Omental fat pad (tissue), 4 donors: ENCODE measurements around the gene KCTD20. TPM values are rescaled to one million over a fixed set of nuclear protein-coding genes. Genes with fewer than 3 reads are reported as not detected.
"Not testable (repeated sequence)": the region's sequence is repeated elsewhere in the genome, so short reads cannot be mapped to it uniquely, and the experiment has no call there.

Experiments
- ATAC-seq: fragments of 150-250 bp; one replicate; pipeline ENCODE4 v1.9.1; 2016; ENCODE audit warnings: mild to moderate bottlenecking, moderate library complexity; ENCODE audit not compliant: low FRiP score
- DNase-seq: peaks from one replicate; pipeline ENCODE4 v3.0.0-alpha.2; 2019; ENCODE audit warnings: low spot score
- total RNA-seq, 4 donors: library from RNA; depleted of rRNA; stranded (reverse); fragments of >200 nt; gene quantifications; one replicate each; pipeline ENCODE4 v1.1.0, GENCODE V29; 2016
- TF ChIP-seq, protein P1 (sequence below), 3 donors: fragments of 450-650 bp; IDR thresholded peaks; one replicate each; pipeline ENCODE4 v1.5.1; 2016 to 2017; ENCODE audit warnings: antibody characterized with exemption in 3 of 3, mild to moderate bottlenecking in 3 of 3, moderate library complexity in 2 of 3

KCTD20 gene
- total RNA-seq, 4 donors from 2014 or later, result 80.9 to 117 (median 89.4) TPM

DNA sequence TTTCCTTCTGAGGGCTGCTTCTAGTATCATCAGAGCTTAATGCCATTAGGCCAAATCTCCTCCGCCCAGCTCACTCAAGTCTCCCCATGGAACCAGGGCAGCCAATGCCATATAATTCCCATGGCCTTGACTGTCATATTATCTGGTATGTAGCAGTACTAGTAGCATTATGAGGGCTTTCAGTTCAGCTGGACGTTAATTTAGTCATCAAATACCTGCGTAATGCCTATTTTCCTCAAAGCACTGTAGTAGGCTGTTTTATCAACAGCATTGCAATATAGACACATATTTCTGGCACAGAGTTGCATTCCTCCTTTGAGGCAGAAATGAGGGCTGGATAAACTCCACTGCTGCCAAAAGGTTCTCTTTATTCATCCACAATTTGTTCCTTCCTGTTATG, 1.7 kb downstream of the KCTD20 start:
- ATAC-seq (peak; percentile 61), DNase-seq (no peak)
- TF ChIP-seq, protein P1, sequence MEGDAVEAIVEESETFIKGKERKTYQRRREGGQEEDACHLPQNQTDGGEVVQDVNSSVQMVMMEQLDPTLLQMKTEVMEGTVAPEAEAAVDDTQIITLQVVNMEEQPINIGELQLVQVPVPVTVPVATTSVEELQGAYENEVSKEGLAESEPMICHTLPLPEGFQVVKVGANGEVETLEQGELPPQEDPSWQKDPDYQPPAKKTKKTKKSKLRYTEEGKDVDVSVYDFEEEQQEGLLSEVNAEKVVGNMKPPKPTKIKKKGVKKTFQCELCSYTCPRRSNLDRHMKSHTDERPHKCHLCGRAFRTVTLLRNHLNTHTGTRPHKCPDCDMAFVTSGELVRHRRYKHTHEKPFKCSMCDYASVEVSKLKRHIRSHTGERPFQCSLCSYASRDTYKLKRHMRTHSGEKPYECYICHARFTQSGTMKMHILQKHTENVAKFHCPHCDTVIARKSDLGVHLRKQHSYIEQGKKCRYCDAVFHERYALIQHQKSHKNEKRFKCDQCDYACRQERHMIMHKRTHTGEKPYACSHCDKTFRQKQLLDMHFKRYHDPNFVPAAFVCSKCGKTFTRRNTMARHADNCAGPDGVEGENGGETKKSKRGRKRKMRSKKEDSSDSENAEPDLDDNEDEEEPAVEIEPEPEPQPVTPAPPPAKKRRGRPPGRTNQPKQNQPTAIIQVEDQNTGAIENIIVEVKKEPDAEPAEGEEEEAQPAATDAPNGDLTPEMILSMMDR (IDR thresholded peaks at IDR 0.05), result no peak

DNA sequence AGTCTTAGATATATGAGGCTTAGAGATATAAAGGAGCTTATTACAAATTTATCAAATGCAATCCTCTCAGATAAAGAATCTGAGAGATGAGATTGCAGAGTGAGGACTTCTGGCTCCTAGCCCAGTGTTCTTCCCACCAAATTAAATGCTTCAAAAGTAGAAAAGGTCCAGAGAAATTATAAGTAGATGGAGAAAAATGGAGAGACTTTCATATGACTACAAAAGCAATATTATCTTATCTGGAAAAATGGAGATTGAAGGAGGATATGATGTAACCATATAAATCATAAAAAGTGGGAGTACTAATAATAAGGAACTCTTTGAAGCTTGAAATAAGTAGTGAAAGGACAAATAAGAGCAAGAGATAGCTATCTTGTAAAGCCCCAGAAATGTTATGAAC, 2.8 kb downstream of the KCTD20 start:
- DNase-seq (no peak), ATAC-seq (no peak)
- TF ChIP-seq, protein P1 (IDR thresholded peaks at IDR 0.05), result no peak

DNA sequence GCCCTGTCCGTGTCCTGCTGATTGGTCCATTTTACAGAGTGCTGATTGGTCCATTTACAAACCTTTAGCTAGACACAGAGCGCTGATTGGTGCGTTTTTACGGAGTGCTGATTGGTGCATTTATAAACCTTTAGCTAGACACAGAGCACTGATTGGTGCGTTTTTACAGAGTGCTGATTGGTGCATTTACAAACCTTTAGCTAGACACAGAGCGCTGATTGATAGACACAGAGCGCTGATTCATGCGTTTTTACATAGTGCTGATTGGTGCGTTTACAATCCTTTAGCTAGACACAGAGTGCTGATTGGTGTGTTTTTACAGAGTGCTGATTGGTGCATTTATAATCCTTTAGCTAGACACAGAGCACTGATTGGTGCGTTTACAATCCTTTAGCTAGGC, 6.4 kb downstream of the KCTD20 start:
- ATAC-seq, DNase-seq: not testable (repeated sequence)

DNA sequence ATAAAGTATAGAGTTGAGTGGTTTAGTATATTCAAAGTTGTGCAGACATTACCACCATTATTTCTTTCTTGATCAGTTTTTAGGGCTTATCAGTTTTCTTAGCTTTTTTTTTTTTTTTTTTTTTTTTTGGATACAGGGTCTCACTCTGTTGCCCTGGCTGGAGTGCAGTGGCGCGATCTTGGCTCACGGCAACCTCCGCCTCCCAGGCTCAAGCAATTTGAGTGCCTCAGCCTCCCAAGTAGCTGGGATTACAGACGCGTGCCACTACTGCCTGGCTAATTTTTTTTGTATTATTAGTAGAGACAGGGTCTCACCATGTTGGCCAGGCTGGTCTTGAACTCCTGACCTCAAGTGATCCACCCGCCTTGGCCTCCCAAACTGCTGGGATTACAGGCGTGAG, 10.1 kb downstream of the KCTD20 start:
- DNase-seq, ATAC-seq: not testable (repeated sequence)

DNA sequence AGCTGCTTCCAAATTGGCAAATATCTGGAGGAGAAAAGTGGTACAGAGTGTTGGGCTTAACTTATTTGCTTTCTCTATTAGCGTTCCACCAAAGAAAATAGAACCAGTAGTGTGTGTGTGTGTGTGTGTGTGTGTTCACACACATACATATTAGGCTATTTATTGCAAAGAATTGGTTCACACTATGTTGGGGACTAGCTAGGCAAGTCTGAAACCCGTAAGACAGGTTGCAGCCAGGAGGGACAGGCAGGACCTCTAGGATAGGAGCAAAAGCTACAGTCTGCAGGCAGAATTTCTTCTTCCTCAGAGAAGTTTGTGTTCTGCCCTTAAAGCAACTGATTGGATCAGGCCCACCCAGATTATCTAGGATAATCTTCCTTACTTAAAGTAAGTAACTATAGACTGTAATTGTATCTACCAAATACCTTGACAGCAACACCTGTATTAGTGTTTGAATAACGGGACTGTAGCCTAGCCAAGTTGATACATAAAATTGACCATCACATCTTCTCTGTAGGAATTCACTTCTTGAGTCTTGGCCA, 12.8 kb downstream of the KCTD20 start:
- TF ChIP-seq, protein P1 (IDR thresholded peaks at IDR 0.05), result no peak
- no peak for ATAC-seq
- DNase-seq, result no peak

DNA sequence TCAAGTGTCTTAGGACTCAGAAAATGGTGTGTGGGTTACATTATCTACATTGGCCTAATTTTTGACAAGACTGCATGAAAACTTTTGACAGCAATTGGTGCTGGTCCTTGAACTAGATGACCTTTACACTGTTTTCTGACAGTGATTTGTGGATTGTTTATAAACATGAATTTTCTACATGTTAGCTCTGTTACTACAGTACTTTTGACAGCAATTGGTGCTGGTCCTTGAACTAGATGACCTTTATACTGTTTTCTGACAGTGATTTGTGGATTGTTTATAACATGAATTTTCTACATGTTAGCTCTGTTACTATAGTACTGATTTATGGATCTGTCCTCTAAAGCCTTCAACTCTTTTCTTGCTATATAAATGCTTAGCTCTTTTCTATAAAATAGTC, 16.7 kb downstream of the KCTD20 start:
- DNase-seq, result no peak
- TF ChIP-seq, protein P1 (IDR thresholded peaks at IDR 0.05), result no peak
- no peak for ATAC-seq

DNA sequence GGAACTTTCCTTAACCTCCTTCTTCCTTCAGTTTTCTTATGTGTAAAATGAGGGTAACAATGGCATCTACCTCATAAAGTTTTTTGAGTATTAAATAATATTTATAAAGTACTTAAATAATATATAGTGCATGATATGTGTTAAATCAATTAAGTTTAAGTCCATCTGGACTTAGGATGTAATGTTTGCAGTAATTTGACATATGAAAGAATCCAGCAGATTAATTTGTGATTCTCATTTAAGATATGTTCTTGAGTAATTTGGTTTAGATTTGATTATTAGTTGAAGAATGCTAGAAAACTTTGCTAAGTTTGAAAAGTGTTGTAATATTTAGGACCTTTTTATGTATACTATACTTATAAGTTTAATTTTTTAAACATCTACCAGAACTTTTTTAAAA, 18.1 kb downstream of the KCTD20 start:
- TF ChIP-seq, protein P1 (IDR thresholded peaks at IDR 0.05), result no peak
- ATAC-seq (no peak), DNase-seq (no peak)

DNA sequence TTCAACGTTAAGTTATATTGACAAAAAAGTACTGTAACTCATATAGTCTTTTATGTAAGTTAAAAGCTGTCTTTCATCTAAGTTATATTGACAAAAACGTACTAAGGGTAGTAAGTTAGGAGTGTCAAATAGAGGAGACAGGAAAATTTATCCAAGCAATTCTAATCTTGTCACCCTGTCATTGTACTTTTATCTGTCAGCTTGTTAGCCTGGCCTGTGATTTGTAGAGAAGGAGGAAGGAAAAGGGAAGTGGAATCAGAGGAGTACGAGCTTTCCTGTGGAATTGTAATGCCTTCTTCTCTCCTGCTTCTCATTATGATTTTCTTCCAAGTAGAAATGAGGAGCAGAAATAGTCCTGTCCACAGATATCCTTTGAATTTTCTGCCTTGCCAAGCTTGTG, 18.8 kb downstream of the KCTD20 start:
- ATAC-seq (no peak), DNase-seq (no peak)
- TF ChIP-seq, protein P1 (IDR thresholded peaks at IDR 0.05), result no peak
